GM12873 (cell line): ENCODE results near the gene MEIOSIN.

Source experiments
- TF ChIP-seq, protein P1 (sequence below): IDR thresholded peaks from 2 replicates; pipeline ENCODE4 v1.5.1; 2012; ENCODE audit warnings: low read depth, mild to moderate bottlenecking, moderate library complexity, low read length, control low read depth; ENCODE audit not compliant: insufficient read depth; ENCODE audit errors: missing control alignments

The MEIOSIN gene

DNA sequence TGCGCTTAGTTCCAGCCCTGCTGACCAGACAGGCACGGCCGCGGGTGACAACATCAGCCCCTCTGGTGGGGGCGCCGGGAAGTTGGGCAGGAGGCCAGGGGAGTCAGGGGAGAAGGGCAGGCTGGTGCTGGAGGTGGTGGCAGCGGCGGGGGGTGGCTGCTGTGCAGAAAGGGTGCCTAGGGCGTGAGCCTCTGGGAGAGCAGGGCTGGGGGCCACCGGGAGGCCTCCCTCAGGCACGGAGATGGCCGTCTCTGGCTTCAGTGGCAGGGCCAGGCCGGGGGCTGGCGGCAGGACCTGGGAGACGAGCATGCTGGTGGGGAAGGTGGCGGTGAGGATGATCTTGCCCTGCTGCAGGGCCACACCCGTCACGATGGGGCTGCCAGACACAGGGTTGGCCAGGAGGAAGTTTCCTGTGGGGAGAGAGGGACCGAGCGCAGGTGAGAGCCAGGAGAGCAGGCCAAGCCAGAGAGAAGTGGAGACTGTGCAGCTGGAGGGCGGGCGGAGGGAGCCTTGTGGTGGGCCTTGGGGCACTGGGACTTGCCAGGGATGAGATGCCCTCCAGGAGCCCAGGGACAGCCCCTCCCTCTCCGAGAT, 32.6 kb downstream of the MEIOSIN start:
- TF ChIP-seq, protein P1, sequence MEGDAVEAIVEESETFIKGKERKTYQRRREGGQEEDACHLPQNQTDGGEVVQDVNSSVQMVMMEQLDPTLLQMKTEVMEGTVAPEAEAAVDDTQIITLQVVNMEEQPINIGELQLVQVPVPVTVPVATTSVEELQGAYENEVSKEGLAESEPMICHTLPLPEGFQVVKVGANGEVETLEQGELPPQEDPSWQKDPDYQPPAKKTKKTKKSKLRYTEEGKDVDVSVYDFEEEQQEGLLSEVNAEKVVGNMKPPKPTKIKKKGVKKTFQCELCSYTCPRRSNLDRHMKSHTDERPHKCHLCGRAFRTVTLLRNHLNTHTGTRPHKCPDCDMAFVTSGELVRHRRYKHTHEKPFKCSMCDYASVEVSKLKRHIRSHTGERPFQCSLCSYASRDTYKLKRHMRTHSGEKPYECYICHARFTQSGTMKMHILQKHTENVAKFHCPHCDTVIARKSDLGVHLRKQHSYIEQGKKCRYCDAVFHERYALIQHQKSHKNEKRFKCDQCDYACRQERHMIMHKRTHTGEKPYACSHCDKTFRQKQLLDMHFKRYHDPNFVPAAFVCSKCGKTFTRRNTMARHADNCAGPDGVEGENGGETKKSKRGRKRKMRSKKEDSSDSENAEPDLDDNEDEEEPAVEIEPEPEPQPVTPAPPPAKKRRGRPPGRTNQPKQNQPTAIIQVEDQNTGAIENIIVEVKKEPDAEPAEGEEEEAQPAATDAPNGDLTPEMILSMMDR, result no peak

DNA sequence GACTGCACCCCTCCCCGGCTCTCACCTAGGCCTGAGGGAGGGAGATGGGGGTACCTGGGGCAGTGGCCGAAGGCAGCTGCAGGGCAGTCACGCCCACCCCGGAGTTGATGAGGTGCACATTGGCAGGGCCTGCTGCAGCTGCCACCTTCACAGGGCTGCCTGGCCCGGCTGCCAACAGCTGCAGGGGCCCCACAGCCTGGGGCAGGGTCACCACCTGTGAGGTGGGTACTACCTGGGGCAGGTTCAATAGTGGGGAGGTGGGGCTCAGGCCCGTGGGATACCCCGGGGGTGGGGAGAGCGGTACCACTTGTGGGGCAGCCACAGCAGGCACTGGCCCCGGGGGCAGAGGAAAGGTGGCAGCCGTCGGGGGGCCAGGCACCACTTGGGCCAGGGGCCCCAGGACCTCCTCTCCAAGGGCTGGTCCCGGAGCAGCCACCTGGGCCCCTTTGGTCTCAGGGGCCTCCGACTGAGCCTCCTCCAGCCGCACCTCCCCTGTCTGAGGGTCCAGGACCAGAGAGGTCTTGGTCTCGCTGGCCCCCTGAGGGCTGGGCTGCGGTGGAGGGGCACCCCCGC, 33.1 kb downstream of the MEIOSIN start:
- TF ChIP-seq, protein P1, result no peak

DNA sequence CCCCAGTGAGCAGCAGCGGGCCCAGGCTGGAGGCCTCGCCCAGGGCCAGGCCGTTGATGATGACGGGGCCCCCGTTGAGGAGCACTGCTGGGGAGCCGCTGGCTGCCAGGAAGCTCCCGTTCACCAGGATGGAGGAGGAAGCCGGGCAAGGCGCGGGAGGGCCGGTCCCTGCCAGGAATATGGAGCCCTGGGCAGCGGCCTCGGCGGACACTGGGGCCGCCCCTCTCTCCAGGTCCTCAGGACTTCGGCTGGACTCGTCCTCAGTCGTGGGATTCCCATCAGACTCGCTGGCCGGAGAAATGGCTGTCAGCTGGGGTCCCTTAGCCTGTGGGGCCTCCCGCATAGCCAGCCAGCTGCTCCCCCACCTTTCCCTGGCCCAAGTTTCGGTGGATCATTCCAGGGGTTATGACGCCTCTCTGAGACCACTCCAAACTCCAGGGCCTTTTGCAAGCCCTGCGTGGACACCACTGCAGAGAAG, 33.7 kb downstream of the MEIOSIN start:
- TF ChIP-seq, protein P1, result no peak

DNA sequence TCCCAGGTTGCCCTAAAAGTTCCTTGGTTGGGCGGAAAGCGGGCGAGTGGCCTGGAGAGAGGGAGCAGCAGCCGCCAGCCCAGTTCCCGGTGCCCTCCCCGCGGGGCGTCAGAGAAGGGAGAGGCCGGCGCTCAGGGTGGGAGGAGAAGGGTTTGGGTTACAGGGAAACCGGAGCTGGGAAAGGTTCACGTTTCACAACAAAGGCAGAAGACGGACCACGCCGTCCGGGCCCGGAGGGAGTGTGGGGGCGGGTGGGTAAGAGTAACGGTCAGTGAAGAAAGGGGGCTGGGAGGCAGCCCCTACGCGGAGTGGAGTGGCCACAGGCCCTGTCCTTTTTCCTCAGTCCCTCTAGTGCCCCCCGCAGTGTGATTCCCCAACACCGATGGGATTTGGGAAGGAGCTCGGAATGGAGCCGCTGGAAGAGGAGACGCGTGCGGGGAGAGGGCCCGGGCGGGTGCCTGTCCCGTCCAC, 34.2 kb downstream of the MEIOSIN start:
- TF ChIP-seq, protein P1, result no peak

DNA sequence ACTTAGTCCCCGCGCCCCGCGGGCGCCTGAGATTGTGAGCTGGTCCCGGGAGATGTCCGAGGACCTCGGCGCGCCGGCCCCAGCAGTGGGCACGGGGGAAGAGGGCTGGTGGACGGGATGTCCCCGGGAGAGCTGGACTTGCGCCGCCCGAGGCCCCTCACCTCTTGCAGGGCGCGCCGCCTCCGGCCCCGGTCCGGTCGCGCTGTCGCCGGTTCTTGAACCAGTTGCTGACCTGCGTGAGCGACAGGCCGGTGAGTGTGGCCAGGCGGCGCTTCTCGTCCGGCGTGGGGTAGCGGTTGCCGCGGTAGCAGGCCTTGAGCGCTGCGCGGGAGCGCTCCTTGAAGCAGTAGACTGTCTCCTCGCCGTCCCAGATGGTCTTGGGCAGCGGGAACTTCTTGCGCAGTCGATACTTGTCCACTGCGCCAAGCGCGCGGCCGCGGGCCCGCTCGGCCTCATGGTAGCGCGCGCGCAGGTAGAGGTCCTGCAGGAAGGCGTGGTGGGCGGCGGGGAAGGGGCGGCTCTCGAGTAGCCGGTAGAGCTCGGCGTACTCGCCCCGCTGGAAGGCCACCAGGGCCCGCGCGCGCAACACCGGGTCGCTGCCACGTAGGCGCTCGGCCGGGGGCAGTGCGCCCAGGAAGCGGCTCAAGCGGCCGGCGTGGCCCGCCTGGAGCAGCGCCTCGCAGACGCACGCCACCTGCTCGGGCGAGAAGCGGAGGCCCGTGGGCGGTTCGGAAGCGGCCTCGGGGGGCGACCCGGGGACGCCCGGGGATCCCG, 34.8 kb downstream of the MEIOSIN start:
- TF ChIP-seq, protein P1, result no peak

DNA sequence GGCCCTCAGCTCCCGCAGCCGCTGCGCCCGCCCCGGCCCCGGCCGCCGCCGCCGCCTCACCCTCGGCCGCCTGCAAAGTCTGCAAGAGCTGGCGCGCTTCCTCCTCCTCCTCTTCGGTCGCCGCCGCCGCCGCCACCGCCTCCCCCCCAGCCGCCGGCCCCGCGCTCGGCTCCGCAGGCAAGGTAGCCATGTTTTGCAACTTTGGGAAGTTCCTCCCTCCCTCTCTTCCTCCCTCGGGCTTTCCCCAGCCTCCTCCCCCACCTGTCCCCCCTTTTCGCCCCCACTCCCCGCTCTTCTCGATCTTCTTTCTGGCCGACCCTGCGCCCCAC, 35.4 kb downstream of the MEIOSIN start:
- TF ChIP-seq, protein P1, result no peak
